Measurements from ENCODE around the gene PRKCB.

DNA sequence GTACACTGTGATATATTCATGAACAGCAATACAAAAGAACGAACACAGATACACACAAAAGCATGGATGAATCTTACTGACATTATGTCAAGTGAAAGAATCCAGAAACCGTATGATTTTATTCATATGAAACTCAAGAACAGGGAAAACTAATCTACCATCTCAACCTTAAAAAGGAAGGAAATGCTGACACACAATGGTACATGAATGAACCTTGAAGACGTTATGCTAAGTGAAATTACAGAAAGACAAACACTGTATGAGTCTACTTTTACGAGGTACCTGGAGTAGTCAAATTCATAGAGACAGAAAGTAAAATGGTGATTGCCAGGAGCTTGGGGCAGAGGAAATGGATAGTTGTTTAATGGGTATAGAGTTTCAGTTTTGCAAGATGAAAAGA is 8.7 kb upstream of the PRKCB start:
- TF ChIP-seq, protein P1, sequence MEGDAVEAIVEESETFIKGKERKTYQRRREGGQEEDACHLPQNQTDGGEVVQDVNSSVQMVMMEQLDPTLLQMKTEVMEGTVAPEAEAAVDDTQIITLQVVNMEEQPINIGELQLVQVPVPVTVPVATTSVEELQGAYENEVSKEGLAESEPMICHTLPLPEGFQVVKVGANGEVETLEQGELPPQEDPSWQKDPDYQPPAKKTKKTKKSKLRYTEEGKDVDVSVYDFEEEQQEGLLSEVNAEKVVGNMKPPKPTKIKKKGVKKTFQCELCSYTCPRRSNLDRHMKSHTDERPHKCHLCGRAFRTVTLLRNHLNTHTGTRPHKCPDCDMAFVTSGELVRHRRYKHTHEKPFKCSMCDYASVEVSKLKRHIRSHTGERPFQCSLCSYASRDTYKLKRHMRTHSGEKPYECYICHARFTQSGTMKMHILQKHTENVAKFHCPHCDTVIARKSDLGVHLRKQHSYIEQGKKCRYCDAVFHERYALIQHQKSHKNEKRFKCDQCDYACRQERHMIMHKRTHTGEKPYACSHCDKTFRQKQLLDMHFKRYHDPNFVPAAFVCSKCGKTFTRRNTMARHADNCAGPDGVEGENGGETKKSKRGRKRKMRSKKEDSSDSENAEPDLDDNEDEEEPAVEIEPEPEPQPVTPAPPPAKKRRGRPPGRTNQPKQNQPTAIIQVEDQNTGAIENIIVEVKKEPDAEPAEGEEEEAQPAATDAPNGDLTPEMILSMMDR (IDR thresholded peaks at IDR 0.05) = no peak
- no peak for TF ChIP-seq POLR2A (IDR thresholded peaks at IDR 0.05)
